Trophoblast cell (in vitro differentiated cells and primary cell): ENCODE data around the gene RIMBP2.

ENCODE experiments used
- DNase-seq, 2 donors: peaks; one replicate each; pipeline ENCODE4 v3.0.0-alpha.2; 2016
- H2AFZ ChIP-seq: 2 replicates; pipeline ENCODE4 v1.6.1; 2013; ENCODE audit warnings: low read length, moderate library complexity, mild to moderate bottlenecking; ENCODE audit not compliant: insufficient read depth, poor library complexity
- H2AK5ac ChIP-seq: 2 replicates; pipeline ENCODE4 v1.6.1; 2013; ENCODE audit warnings: mild to moderate bottlenecking, low read length
- H2BK120ac ChIP-seq: 2 replicates; pipeline ENCODE4 v1.6.1; 2013; ENCODE audit warnings: low read length, mild to moderate bottlenecking, moderate library complexity; ENCODE audit not compliant: insufficient read depth, poor library complexity
- H2BK12ac ChIP-seq: 2 replicates; pipeline ENCODE4 v1.6.1; 2013; ENCODE audit warnings: mild to moderate bottlenecking, low read length, moderate library complexity
- H2BK5ac ChIP-seq: 2 replicates; pipeline ENCODE4 v1.6.1; 2013; ENCODE audit warnings: low read length, low read depth, moderate library complexity, mild to moderate bottlenecking; ENCODE audit not compliant: poor library complexity
- H3K14ac ChIP-seq: 2 replicates; pipeline ENCODE4 v1.6.1; 2013; ENCODE audit warnings: mild to moderate bottlenecking, low read length
- H3K18ac ChIP-seq: 2 replicates; pipeline ENCODE4 v1.6.1; 2013; ENCODE audit warnings: mild to moderate bottlenecking, low read length
- H3K23ac ChIP-seq: 2 replicates; pipeline ENCODE4 v1.6.1; 2013; ENCODE audit warnings: low read length
- H3K27ac ChIP-seq: 2 replicates; pipeline ENCODE4 v1.5.1; 2013; ENCODE audit warnings: low read depth, mild to moderate bottlenecking, inconsistent platforms, low read length, moderate library complexity
- H3K27me3 ChIP-seq: 2 replicates; pipeline ENCODE4 v1.6.1; 2013; ENCODE audit warnings: inconsistent platforms, mild to moderate bottlenecking, low read length, moderate library complexity; ENCODE audit not compliant: insufficient read depth
- H3K36me3 ChIP-seq, 2 experiments: 1 replicate in 1 of 2; 2 replicates in 1 of 2; pipeline ENCODE4 v1.6.1; 2013; ENCODE audit warnings: low read length in 2 of 2, mild to moderate bottlenecking in 2 of 2, moderate library complexity in 1 of 2; ENCODE audit not compliant: insufficient read depth in 2 of 2, control insufficient read depth in 1 of 2
- H3K4ac ChIP-seq: 2 replicates; pipeline ENCODE4 v1.6.1; 2013; ENCODE audit warnings: low read depth, mild to moderate bottlenecking, low read length, moderate library complexity
- H3K4me1 ChIP-seq, 2 experiments: 1 replicate in 1 of 2; 2 replicates in 1 of 2; pipeline ENCODE4 v1.6.1; 2013; ENCODE audit warnings: low read length in 2 of 2, mild to moderate bottlenecking in 2 of 2, moderate library complexity in 1 of 2; ENCODE audit not compliant: insufficient read depth in 2 of 2, control insufficient read depth in 1 of 2
- H3K4me2 ChIP-seq: 2 replicates; pipeline ENCODE4 v1.6.1; 2013; ENCODE audit warnings: inconsistent platforms, mild to moderate bottlenecking, low read length, moderate library complexity
- H3K4me3 ChIP-seq: 2 replicates; pipeline ENCODE4 v1.5.1; 2013; ENCODE audit warnings: mild to moderate bottlenecking, low read depth, low read length, inconsistent platforms
- H3K79me1 ChIP-seq: one replicate; pipeline ENCODE4 v1.6.1; 2013; ENCODE audit warnings: low read length
- H3K79me2 ChIP-seq: 2 replicates; pipeline ENCODE4 v1.6.1; 2013; ENCODE audit warnings: low read length, mild to moderate bottlenecking; ENCODE audit not compliant: control insufficient read depth, insufficient read depth, poor library complexity
- H3K9ac ChIP-seq: 2 replicates; pipeline ENCODE4 v1.6.1; 2013; ENCODE audit warnings: mild to moderate bottlenecking, low read length
- H3K9me3 ChIP-seq: 2 replicates; pipeline ENCODE4 v1.6.1; 2013; ENCODE audit warnings: low read depth, mild to moderate bottlenecking, control low read depth, inconsistent platforms, low read length; ENCODE audit not compliant: insufficient read depth
- H4K12ac ChIP-seq: 2 replicates; pipeline ENCODE4 v1.6.1; 2013; ENCODE audit warnings: low read depth, mild to moderate bottlenecking, low read length, moderate library complexity
- H4K8ac ChIP-seq: 2 replicates; pipeline ENCODE4 v1.6.1; 2013; ENCODE audit warnings: low read depth, mild to moderate bottlenecking, low read length, moderate library complexity
- H4K91ac ChIP-seq: one replicate; pipeline ENCODE4 v1.6.1; 2013; ENCODE audit warnings: low read depth, mild to moderate bottlenecking, low read length, moderate library complexity
- WGBS: extraction: QIAGEN DNeasy Blood & Tissue Kit; methylation state at CpG from one replicate; pipeline ENCODE4 v1.1.7; 2013; ENCODE audit warnings: missing lambda C conversion rate; ENCODE audit not compliant: insufficient read length, insufficient coverage; ENCODE audit errors: extremely low coverage; 5-methylcytosine and 5-hydroxymethylcytosine counted together

RIMBP2 gene

DNA sequence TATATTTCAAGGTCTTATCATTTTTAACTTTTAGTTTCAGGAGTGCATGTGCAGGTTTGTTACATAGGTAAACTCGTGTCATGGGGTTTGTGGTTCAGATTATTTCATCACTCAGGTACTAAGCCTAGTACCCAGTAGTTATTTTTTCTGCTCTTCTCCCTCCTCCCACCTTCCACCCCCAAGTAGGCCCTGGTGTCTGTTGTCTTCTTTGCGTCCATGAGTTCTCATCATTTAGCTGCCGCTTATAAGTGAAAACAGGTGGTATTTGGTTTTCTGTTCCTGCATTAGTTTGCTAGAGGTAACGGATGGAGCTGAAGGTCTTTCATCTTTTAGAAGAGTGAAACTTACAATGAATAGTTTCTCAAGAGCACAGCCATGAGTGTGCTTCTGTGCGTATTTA lies 354.0 kb downstream of the RIMBP2 start:
- Histone ChIP-seq H4K12ac (no peak overlapping the region), H3K4ac (no peak overlapping the region), H3K79me1 (no peaks in the 10 kb centered on the region), H3K79me2 (peaks cover 2% of the 10 kb centered on the region), H3K27ac (no peak overlapping the region), H3K14ac (no peak overlapping the region), H2BK120ac (no peak overlapping the region), H4K8ac (no peak overlapping the region), H3K23ac (no peak overlapping the region), H3K36me3 (no peaks in the 10 kb centered on the region), H3K27me3 (no peaks in the 10 kb centered on the region), H3K4me3 (no peak overlapping the region), H2AK5ac (no peak overlapping the region), H2BK12ac (no peak overlapping the region), H3K9me3 (no peaks in the 10 kb centered on the region), H3K9ac (no peak overlapping the region), H4K91ac (no peak overlapping the region), H3K4me2 (no peak overlapping the region), H3K4me1 (no peaks in the 10 kb centered on the region), H2BK5ac (no peak overlapping the region), H2AFZ (no peak overlapping the region), H3K18ac (no peak overlapping the region)
- no CpG with 5 or more reads among the region's 5 CpGs for WGBS
- DNase-seq, result no peak

DNA sequence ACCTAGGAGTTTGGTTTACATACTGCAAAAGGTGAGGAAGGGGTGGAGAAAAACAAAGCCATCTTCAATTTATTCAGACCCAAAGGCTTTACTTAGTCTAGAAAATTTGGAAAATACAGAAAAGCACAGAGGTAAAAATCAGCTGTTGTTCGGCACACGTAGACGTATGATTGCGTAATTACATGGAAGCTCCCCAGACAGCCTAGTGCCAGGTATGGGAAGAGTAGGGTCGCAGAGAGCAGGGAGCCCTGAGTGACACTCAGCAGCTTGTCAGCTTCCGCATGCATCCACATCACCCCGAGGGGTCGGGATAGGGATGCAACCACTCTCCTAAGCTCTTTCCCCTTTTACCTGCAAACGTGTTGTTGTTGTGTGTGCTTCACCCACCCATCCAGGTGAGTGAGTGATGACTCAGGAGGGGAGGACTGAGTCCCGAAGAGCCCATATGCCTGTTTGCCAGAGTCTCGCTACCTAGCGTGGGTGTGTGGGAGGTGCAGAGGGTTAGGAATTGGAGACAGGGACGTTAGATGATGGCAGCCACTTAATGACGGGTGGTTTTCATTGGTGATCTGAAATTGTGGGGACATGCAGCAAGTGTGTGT lies 358.3 kb downstream of the RIMBP2 start:
- peak; percentile 14 to 16 for DNase-seq
- Histone ChIP-seq H3K14ac (no peak overlapping the region), H2BK12ac (no peak overlapping the region), H3K23ac (no peak overlapping the region), H3K9me3 (no peaks in the 10 kb centered on the region), H3K4me3 (no peak overlapping the region), H3K18ac (no peak overlapping the region), H3K4me1 (no peaks in the 10 kb centered on the region), H3K4me2 (no peak overlapping the region), H3K9ac (no peak overlapping the region), H4K91ac (no peak overlapping the region), H2BK120ac (no peak overlapping the region), H3K27ac (no peak overlapping the region), H3K79me1 (no peaks in the 10 kb centered on the region), H4K8ac (no peak overlapping the region), H2AFZ (no peak overlapping the region), H2BK5ac (no peak overlapping the region), H4K12ac (no peak overlapping the region), H3K4ac (no peak overlapping the region), H3K79me2 (peaks cover 2% of the 10 kb centered on the region), H3K36me3 (no peaks in the 10 kb centered on the region), H2AK5ac (no peak overlapping the region), H3K27me3 (no peaks in the 10 kb centered on the region)
- WGBS, result no CpG with 5 or more reads among the region's 14 CpGs

DNA sequence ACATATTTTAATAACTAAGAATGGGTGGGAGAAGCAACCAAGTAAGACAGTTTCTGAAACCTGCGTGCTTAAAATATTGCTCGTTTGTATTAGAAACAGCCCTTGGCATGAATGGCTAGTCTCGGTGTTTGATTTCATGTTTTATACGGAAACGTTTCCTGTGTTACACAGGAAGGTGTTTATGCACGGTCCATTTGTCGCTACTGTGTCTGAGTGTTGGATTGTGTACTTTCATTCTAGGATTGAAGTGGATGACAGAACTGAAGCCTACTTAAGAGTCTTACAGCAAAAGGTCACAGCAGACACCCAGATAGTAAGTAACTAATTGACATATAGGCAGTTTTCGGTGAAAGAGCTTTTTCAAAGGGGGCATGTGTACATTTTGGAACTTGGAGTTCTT lies 358.9 kb downstream of the RIMBP2 start:
- no peak overlapping the region for H4K12ac ChIP-seq
- DNase-seq, result no peak
- no peak overlapping the region for H3K14ac ChIP-seq
- H3K79me1 ChIP-seq, result no peaks in the 10 kb centered on the region
- no peak overlapping the region for H2BK12ac ChIP-seq
- H3K27ac ChIP-seq, result no peak overlapping the region
- H3K23ac ChIP-seq, result no peak overlapping the region
- peaks cover 2% of the 10 kb centered on the region for H3K79me2 ChIP-seq
- no peaks in the 10 kb centered on the region for H3K9me3 ChIP-seq
- no peak overlapping the region for H3K4me3 ChIP-seq
- no peaks in the 10 kb centered on the region for H3K36me3 ChIP-seq
- H2BK5ac ChIP-seq, result no peak overlapping the region
- no peak overlapping the region for H3K18ac ChIP-seq
- no peak overlapping the region for H3K9ac ChIP-seq
- no peaks in the 10 kb centered on the region for H3K4me1 ChIP-seq
- H3K4ac ChIP-seq, result no peak overlapping the region
- no peak overlapping the region for H4K8ac ChIP-seq
- no CpG with 5 or more reads among the region's 8 CpGs for WGBS
- H2AFZ ChIP-seq, result no peak overlapping the region
- no peak overlapping the region for H2BK120ac ChIP-seq
- H2AK5ac ChIP-seq, result no peak overlapping the region
- H3K27me3 ChIP-seq, result no peaks in the 10 kb centered on the region
- no peak overlapping the region for H4K91ac ChIP-seq
- no peak overlapping the region for H3K4me2 ChIP-seq

DNA sequence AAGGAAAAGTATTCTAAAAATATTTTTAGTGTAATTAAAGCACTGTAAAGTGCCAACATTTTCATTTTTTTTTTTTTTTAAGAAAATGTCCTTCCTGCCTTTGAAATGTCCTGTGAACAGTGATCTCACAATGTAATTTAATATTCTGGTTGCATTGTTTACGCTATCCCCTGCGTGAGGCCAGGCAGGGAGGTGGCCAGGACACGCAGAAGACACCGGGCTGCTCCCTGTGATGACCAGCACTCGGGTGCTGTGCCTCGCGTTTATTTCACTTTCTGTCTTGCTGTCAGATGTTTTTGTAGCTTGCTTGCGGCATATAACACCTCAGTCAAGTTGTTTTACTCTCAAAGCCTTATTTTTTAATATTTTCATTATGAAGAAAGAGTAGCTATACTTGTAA lies 359.9 kb downstream of the RIMBP2 start:
- Histone ChIP-seq H2BK12ac (no peak overlapping the region), H2AFZ (no peak overlapping the region), H3K79me2 (peaks cover 2% of the 10 kb centered on the region), H3K36me3 (no peaks in the 10 kb centered on the region), H4K91ac (no peak overlapping the region), H3K14ac (no peak overlapping the region), H3K4me2 (no peak overlapping the region), H3K4me1 (peaks cover 0 to 2% of the 10 kb centered on the region in 2 experiments), H3K27me3 (no peaks in the 10 kb centered on the region), H3K79me1 (no peaks in the 10 kb centered on the region), H4K8ac (no peak overlapping the region), H2BK5ac (no peak overlapping the region), H3K4ac (no peak overlapping the region), H3K9ac (no peak overlapping the region), H3K4me3 (no peak overlapping the region), H2AK5ac (no peak overlapping the region), H4K12ac (no peak overlapping the region), H3K18ac (no peak overlapping the region), H3K9me3 (no peaks in the 10 kb centered on the region), H3K23ac (no peak overlapping the region), H3K27ac (no peak overlapping the region), H2BK120ac (no peak overlapping the region)
- DNase-seq, result no peak
- no CpG with 5 or more reads among the region's 8 CpGs for WGBS
